HepG2 (cell line): ENCODE results near the gene KXD1. TPM values are rescaled to one million over a fixed set of nuclear protein-coding genes. Genes with fewer than 3 reads are reported as not detected.
A peak's percentile ranks its signal among the peaks of the same experiment; 100 is the strongest.

Source experiments
- ATF1 ChIP-seq: IDR thresholded peaks from 2 replicates; pipeline ENCODE4 v1.6.1; 2016; ENCODE audit warnings: mild to moderate bottlenecking, control low read depth
- FOXK1 ChIP-seq: sonication (generic); formaldehyde crosslinking; IDR thresholded peaks from 2 replicates; pipeline ENCODE4 v1.4.0; 2020; ENCODE audit warnings: low read depth, missing genetic modification reagents, borderline replicate concordance
- GZF1 ChIP-seq: sonication (generic); formaldehyde crosslinking; IDR thresholded peaks from 2 replicates; pipeline ENCODE4 v1.5.1; 2020; ENCODE audit warnings: mild to moderate bottlenecking, missing genetic modification reagents
- HNRNPH1 ChIP-seq: fragments of 200-400 bp; formaldehyde crosslinking; optimal IDR thresholded peaks from 2 replicates; pipeline ENCODE3; 2017; ENCODE audit warnings: mild to moderate bottlenecking, low read depth, low read length
- KDM4B ChIP-seq: sonication (generic); formaldehyde crosslinking; IDR thresholded peaks from 2 replicates; pipeline ENCODE4 v1.4.0; 2020; ENCODE audit warnings: missing genetic modification reagents
- KMT2B ChIP-seq: IDR thresholded peaks from 2 replicates; pipeline ENCODE4 v1.6.1; 2016; ENCODE audit warnings: missing genetic modification reagents, missing compliant biosample characterization
- NKX3-1 ChIP-seq: sonication (generic); formaldehyde crosslinking; IDR thresholded peaks from 2 replicates; pipeline ENCODE4 v1.5.0; 2020; ENCODE audit warnings: missing genetic modification reagents
- ONECUT2 ChIP-seq: sonication (generic); formaldehyde crosslinking; IDR thresholded peaks from 2 replicates; pipeline ENCODE4 v1.4.0; 2020; ENCODE audit warnings: missing genetic modification reagents
- RXRA ChIP-seq: sonication (generic); formaldehyde crosslinking; IDR thresholded peaks from 2 replicates; pipeline ENCODE4 v1.5.1; 2020; ENCODE audit warnings: missing genetic modification reagents
- SIN3B ChIP-seq: fragments of 150-350 bp; IDR thresholded peaks from 2 replicates; pipeline ENCODE4 v1.6.1; 2014; ENCODE audit warnings: low read length
- TCF12 ChIP-seq, 2 experiments: fragments of 450-650 bp in 1 of 2; sonication (generic) in 1 of 2; formaldehyde crosslinking in 1 of 2; IDR thresholded peaks; 2 replicates each; pipeline versions ENCODE4 v1.6.1 to v1.8.0; 2017 to 2022; ENCODE audit warnings: antibody characterized with exemption in 1 of 2, mild to moderate bottlenecking in 1 of 2, missing genetic modification reagents in 1 of 2, moderate library complexity in 1 of 2
- TEAD3 ChIP-seq: optimal IDR thresholded peaks from 2 replicates; pipeline ENCODE3; 2016; ENCODE audit warnings: borderline replicate concordance
- TIGD3 ChIP-seq: sonication (generic); formaldehyde crosslinking; IDR thresholded peaks from 2 replicates; pipeline ENCODE4 v1.5.1; 2020; ENCODE audit warnings: mild to moderate bottlenecking, missing genetic modification reagents, borderline replicate concordance
- TOE1 ChIP-seq: sonication (generic); formaldehyde crosslinking; IDR thresholded peaks from 2 replicates; pipeline ENCODE4 v1.4.0; 2020; ENCODE audit warnings: mild to moderate bottlenecking, missing genetic modification reagents
- ZNF335 ChIP-seq: sonication (generic); formaldehyde crosslinking; IDR thresholded peaks from 2 replicates; pipeline ENCODE4 v1.4.0; 2020; ENCODE audit warnings: missing genetic modification reagents
- ZNF547 ChIP-seq: sonication (generic); formaldehyde crosslinking; IDR thresholded peaks from 2 replicates; pipeline ENCODE4 v1.5.1; 2020; ENCODE audit warnings: mild to moderate bottlenecking, missing genetic modification reagents
- ZNF562 ChIP-seq: sonication (generic); formaldehyde crosslinking; IDR thresholded peaks from 2 replicates; pipeline ENCODE4 v1.8.0; 2022; ENCODE audit warnings: missing genetic modification reagents, borderline replicate concordance
- ZNF629 ChIP-seq: sonication (generic); formaldehyde crosslinking; conservative IDR thresholded peaks from 2 replicates; pipeline ENCODE4 v1.5.0; 2020; ENCODE audit warnings: missing genetic modification reagents
- ZNF761 ChIP-seq: sonication (generic); formaldehyde crosslinking; conservative IDR thresholded peaks from 2 replicates; pipeline ENCODE4 v1.4.0; 2020; ENCODE audit warnings: mild to moderate bottlenecking, missing genetic modification reagents
- ZNF776 ChIP-seq: sonication (generic); formaldehyde crosslinking; IDR thresholded peaks from 2 replicates; pipeline ENCODE4 v1.4.0; 2020; ENCODE audit warnings: mild to moderate bottlenecking, missing genetic modification reagents
- ZNF777 ChIP-seq: sonication (generic); formaldehyde crosslinking; IDR thresholded peaks from 2 replicates; pipeline ENCODE4 v1.4.0; 2020; ENCODE audit warnings: missing genetic modification reagents
- ZSCAN21 ChIP-seq: sonication (generic); formaldehyde crosslinking; IDR thresholded peaks from 2 replicates; pipeline ENCODE4 v1.8.0; 2022; ENCODE audit warnings: mild to moderate bottlenecking, missing genetic modification reagents, moderate library complexity, borderline replicate concordance
- polyA plus RNA-seq, 8 experiments: library from polyadenylated mRNA; depleted of rRNA in 3 of 8; stranded (reverse) in 7 of 8; unstranded in 1 of 8; fragments of >200 nt; fragmentation: Illumina TruSeq in 4 of 8; extraction: Trizol in 4 of 8; gene quantifications; 2 replicates each; pipeline versions ENCODE4 v1.2.1 to v1.2.3, GENCODE V29; 2011 to 2016; ENCODE audit warnings: low read depth in 4 of 8, missing spikeins in 1 of 8, mixed read lengths in 1 of 8; ENCODE audit not compliant: insufficient read depth in 1 of 8
- total RNA-seq, 5 experiments: library from RNA; depleted of rRNA; stranded (reverse); fragments of >200 nt; fragmentation: Illumina TruSeq; extraction: Trizol; gene quantifications; 2 replicates each; pipeline ENCODE4 v1.2.3, GENCODE V29; 2016; ENCODE audit warnings: low read depth in 1 of 5
- TF ChIP-seq, protein P1 (sequence below): sonication (generic); formaldehyde crosslinking; IDR thresholded peaks from 2 replicates; pipeline ENCODE4 v1.5.1; 2020; ENCODE audit warnings: missing genetic modification reagents, mild to moderate bottlenecking, borderline replicate concordance
- TF ChIP-seq, protein P2 (sequence below): sonication (generic); formaldehyde crosslinking; IDR thresholded peaks from 2 replicates; pipeline ENCODE4 v1.4.0; 2020; ENCODE audit warnings: missing genetic modification reagents, borderline replicate concordance
- TF ChIP-seq, protein P3 (sequence below): IDR thresholded peaks from 2 replicates; pipeline ENCODE4 v1.6.1; 2016; ENCODE audit warnings: low read depth, borderline replicate concordance

KXD1 gene
- total and polyA plus RNA-seq, 2 of the 13 experiments (the other 11 are each of a cell fraction or from before 2014, with no cell fraction given), result 44.6 to 143 TPM

DNA sequence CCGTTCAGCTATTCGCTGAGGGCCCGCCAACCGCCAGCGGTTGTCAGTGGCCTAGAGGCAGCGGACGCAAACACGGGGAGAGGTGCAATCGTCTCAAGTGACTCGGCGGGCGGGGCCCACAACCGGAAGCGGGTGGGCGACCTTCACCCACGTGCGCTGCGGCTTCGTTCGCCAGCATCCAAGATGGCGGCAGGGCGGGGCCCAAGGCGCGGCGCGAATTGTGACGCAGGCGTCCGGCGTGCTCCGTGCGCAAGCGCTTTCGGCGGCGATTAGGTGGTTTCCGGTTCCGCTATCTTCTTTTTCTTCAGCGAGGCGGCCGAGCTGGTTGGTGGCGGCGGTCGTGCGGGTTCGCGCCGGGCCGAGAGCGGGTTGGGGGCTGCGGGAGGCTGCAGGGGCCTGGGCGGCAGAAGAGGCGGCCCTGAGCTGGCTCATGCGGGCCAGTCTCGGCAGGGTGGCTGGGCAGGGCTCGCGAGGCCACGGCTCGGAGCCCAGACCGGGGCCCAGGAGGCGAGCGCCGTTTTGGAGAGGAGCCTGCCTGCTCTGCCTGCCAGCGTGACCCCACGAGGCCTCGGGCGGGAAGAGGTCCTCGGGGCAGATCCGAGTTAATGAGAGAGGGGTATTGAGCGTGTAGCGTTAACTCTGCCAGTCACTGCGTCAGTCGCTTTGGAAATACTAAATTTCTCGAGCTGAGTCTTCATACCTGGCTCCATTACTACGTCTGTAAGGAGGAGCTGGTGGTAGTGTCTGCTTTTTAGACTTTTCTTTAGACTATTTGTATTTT is 14.1 kb downstream of the KXD1 start, which contains the start of gene UBA52 (continued):
- 0 out of 2 replicates have a peak, but pooled peaks have one; percentile 15 for TF ChIP-seq SIN3B
- no peak for TF ChIP-seq ZNF562
- peak; percentile 63; the same call in 1 of the 2 replicates for TF ChIP-seq ZNF761
- TF ChIP-seq KMT2B (CRISPR knock-in tag), result peak; percentile 84; the same call in 1 of the 2 replicates
- no peak for TF ChIP-seq NKX3-1 (CRISPR knock-in tag)
- TF ChIP-seq ZSCAN21, result peak; percentile 81; the same call in 1 of the 2 replicates
- TF ChIP-seq, protein P1, sequence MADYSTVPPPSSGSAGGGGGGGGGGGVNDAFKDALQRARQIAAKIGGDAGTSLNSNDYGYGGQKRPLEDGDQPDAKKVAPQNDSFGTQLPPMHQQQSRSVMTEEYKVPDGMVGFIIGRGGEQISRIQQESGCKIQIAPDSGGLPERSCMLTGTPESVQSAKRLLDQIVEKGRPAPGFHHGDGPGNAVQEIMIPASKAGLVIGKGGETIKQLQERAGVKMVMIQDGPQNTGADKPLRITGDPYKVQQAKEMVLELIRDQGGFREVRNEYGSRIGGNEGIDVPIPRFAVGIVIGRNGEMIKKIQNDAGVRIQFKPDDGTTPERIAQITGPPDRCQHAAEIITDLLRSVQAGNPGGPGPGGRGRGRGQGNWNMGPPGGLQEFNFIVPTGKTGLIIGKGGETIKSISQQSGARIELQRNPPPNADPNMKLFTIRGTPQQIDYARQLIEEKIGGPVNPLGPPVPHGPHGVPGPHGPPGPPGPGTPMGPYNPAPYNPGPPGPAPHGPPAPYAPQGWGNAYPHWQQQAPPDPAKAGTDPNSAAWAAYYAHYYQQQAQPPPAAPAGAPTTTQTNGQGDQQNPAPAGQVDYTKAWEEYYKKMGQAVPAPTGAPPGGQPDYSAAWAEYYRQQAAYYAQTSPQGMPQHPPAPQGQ (CRISPR knock-in tag), result no peak
- TF ChIP-seq ZNF629 (CRISPR knock-in tag), result no peak
- TF ChIP-seq ZNF776 (CRISPR knock-in tag), result peak; percentile 75; the same call in 1 of the 2 replicates
- no peak for TF ChIP-seq TCF12 (IDR thresholded peaks at IDR 0.05)
- peak; percentile 86 for TF ChIP-seq TCF12 (CRISPR knock-in tag; IDR thresholded peaks at IDR 0.05)
- TF ChIP-seq TOE1, result 0 out of 2 replicates have a peak, but pooled peaks have one; percentile 57
- TF ChIP-seq FOXK1, result peak; percentile 96
- TF ChIP-seq ZNF547 (CRISPR knock-in tag), result peak; percentile 82
- TF ChIP-seq RXRA, result peak; percentile 80
- TF ChIP-seq TEAD3, result peak; percentile 78
- TF ChIP-seq, protein P2, sequence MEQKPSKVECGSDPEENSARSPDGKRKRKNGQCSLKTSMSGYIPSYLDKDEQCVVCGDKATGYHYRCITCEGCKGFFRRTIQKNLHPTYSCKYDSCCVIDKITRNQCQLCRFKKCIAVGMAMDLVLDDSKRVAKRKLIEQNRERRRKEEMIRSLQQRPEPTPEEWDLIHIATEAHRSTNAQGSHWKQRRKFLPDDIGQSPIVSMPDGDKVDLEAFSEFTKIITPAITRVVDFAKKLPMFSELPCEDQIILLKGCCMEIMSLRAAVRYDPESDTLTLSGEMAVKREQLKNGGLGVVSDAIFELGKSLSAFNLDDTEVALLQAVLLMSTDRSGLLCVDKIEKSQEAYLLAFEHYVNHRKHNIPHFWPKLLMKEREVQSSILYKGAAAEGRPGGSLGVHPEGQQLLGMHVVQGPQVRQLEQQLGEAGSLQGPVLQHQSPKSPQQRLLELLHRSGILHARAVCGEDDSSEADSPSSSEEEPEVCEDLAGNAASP (CRISPR knock-in tag), result peak; percentile 78; the same call in 1 of the 2 replicates
- TF ChIP-seq ONECUT2, result no peak
- no peak; the same call in 1 of the 2 replicates for TF ChIP-seq KDM4B
- TF ChIP-seq ZNF335 (CRISPR knock-in tag), result peak; percentile 83; the same call in 1 of the 2 replicates
- TF ChIP-seq HNRNPH1, result no peak
- TF ChIP-seq GZF1 (CRISPR knock-in tag), result no peak
- TF ChIP-seq TIGD3 (CRISPR knock-in tag), result no peak
- TF ChIP-seq, protein P3, sequence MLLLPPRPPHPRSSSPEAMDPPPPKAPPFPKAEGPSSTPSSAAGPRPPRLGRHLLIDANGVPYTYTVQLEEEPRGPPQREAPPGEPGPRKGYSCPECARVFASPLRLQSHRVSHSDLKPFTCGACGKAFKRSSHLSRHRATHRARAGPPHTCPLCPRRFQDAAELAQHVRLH (CRISPR knock-in tag), result peak; percentile 85; the same call in 1 of the 2 replicates
- peak; percentile 54; the same call in 1 of the 2 replicates for TF ChIP-seq ZNF777 (CRISPR knock-in tag)
- peak; percentile 95 for TF ChIP-seq ATF1 (CRISPR knock-in tag)
